ENCODE results near the gene KLHDC7B.

Gene KLHDC7B

DNA sequence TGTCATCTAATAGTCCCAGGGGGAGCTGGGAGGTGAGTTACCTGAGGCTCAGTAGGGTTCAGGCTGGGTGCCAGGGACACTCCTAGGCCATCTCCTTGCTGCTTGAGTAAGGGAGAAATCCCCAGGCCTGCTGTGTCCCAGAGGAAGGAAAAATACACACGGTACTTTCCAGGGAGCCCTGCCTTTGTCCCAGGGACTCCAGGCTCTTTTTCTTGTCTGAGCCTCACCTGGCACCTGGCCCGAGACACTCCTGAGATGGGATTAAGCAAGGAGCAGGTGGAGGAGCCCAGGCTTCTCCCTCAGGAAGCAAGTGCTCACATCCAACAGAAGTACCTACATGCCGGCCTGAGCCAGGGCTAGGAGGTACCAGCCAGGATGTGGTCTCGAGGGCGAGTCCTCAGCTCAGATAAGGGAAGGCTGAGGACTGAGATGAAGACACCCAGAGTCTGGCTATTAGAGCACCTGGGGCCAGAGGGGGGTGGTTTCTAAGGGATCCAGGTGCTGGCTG lies 899 bp upstream of the KLHDC7B start:
- no peak overlapping the region; the same call in 1 of the 2 replicates for H3K27ac ChIP-seq (replicated peaks)
- H3K27me3 ChIP-seq (ENCODE audit: insufficient read depth, poor library complexity, severe bottlenecking) = no peaks in the 10 kb centered on the region
- no peak for TF ChIP-seq GABPA (IDR thresholded peaks at IDR 0.05; ENCODE audit: low read depth)
- no peak for TF ChIP-seq POLR2AphosphoS5 (IDR thresholded peaks at IDR 0.05; ENCODE audit: low read depth)
- TF ChIP-seq, protein P1, sequence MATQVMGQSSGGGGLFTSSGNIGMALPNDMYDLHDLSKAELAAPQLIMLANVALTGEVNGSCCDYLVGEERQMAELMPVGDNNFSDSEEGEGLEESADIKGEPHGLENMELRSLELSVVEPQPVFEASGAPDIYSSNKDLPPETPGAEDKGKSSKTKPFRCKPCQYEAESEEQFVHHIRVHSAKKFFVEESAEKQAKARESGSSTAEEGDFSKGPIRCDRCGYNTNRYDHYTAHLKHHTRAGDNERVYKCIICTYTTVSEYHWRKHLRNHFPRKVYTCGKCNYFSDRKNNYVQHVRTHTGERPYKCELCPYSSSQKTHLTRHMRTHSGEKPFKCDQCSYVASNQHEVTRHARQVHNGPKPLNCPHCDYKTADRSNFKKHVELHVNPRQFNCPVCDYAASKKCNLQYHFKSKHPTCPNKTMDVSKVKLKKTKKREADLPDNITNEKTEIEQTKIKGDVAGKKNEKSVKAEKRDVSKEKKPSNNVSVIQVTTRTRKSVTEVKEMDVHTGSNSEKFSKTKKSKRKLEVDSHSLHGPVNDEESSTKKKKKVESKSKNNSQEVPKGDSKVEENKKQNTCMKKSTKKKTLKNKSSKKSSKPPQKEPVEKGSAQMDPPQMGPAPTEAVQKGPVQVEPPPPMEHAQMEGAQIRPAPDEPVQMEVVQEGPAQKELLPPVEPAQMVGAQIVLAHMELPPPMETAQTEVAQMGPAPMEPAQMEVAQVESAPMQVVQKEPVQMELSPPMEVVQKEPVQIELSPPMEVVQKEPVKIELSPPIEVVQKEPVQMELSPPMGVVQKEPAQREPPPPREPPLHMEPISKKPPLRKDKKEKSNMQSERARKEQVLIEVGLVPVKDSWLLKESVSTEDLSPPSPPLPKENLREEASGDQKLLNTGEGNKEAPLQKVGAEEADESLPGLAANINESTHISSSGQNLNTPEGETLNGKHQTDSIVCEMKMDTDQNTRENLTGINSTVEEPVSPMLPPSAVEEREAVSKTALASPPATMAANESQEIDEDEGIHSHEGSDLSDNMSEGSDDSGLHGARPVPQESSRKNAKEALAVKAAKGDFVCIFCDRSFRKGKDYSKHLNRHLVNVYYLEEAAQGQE (IDR thresholded peaks at IDR 0.05; ENCODE audit: insufficient replicate concordance, low read depth) = no peak
- TF ChIP-seq, protein P2, sequence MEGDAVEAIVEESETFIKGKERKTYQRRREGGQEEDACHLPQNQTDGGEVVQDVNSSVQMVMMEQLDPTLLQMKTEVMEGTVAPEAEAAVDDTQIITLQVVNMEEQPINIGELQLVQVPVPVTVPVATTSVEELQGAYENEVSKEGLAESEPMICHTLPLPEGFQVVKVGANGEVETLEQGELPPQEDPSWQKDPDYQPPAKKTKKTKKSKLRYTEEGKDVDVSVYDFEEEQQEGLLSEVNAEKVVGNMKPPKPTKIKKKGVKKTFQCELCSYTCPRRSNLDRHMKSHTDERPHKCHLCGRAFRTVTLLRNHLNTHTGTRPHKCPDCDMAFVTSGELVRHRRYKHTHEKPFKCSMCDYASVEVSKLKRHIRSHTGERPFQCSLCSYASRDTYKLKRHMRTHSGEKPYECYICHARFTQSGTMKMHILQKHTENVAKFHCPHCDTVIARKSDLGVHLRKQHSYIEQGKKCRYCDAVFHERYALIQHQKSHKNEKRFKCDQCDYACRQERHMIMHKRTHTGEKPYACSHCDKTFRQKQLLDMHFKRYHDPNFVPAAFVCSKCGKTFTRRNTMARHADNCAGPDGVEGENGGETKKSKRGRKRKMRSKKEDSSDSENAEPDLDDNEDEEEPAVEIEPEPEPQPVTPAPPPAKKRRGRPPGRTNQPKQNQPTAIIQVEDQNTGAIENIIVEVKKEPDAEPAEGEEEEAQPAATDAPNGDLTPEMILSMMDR (IDR thresholded peaks at IDR 0.05; ENCODE audit: insufficient read depth, low read length) = no peak
- TF ChIP-seq SPI1 (IDR thresholded peaks at IDR 0.05; ENCODE audit: borderline replicate concordance, low read depth) = no peak
- DNase-seq (ENCODE audit: low read depth in 1 of 2, low spot score in 1 of 2) = no peak
- no peak overlapping the region for H3K4me3 ChIP-seq (replicated peaks; ENCODE audit: insufficient read depth, low read length)

DNA sequence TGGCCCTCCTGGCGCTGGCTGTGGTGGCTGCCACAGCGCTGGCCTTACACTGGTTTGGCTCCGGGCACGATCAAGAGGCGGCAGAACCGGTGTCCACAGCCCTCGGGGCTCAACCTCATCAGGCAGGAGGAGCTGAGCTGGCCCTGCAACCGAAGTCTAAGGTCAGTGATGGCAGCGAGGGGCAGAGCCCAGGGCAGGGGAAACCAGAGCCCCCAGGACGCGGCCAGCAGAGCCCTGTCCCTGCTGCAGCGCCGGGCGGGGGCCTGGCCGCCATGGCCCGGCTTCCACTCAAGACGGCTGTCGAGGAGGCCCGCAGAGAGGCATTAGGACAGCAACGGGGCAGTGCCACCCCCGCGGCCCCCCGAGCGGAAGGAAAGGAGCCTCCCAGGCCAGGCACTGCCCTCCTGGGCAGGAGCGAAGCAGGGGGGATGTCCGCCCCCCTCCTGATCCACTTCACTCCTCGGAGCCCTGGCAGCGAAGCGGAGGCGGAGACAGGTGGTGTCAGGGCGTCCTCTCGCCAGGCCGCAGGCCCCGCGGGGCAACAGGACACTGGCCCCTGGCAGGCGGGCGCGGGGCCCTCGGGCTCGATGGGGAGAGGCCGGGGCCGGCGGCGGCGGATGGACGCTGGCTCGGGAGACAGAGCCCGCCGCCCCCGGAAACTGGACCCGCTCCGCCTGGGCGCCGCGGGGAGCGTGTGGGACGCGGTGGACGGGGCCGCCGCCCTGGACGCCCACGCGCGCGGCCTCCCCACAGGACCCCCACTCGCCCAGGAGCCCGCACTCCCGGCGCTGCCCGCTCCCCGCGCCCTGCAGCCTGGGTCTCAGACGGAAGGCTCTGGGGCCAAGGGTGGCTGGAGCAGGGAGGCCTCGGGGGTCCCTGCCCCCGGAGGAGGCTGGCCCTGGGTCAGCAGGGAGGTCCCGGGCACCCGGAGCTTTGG lies 895 bp downstream of the KLHDC7B start:
- TF ChIP-seq SPI1 (IDR thresholded peaks at IDR 0.05; ENCODE audit: borderline replicate concordance, low read depth) = no peak
- no peak for TF ChIP-seq GABPA (IDR thresholded peaks at IDR 0.05; ENCODE audit: low read depth)
- TF ChIP-seq, protein P1 (IDR thresholded peaks at IDR 0.05; ENCODE audit: insufficient replicate concordance, low read depth) = no peak
- TF ChIP-seq, protein P2 (IDR thresholded peaks at IDR 0.05; ENCODE audit: insufficient read depth, low read length) = no peak
- TF ChIP-seq POLR2AphosphoS5 (IDR thresholded peaks at IDR 0.05; ENCODE audit: low read depth) = no peak
- Histone ChIP-seq H3K27ac (replicated peaks) (no peak overlapping the region), H3K4me3 (replicated peaks; ENCODE audit: insufficient read depth, low read length) (no peak overlapping the region), H3K27me3 (ENCODE audit: insufficient read depth, poor library complexity, severe bottlenecking) (no peaks in the 10 kb centered on the region)
- DNase-seq (ENCODE audit: low read depth in 1 of 2, low spot score in 1 of 2) = no peak

DNA sequence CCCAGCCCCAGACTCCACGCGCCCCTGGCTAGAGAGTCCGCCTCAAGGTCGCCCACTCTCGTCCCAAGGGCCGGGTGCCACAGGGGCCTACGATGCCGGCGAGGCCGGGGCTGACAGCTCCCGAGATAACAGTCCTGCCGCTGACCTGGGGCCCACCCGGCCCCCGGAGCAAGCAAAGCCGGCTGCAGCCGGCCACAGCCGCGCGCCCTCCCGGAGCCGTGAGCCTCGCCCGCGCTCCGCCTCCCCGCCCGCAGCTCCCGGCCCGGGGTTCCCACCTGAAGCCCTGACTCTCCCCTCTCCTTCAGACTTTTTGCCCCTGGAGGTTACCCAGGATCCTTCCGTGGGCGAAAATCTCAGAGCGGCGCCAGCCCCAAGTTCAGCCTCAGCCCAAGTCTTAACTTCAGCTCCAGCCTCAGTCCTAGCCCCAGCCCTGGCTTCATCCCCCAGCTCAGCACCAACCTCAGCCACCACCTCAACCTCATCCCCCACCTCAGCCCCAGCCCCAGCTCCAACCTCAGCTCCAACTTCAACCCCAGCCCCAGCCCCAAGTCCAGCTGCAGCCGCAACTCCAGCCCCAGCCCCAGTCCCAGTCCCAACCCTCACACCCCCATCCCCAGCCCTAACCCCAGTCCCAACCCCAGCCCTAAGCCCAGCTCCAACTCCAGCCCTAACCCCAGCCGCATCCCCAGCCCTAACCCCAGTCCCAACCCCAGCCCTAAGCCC lies 1.7 kb downstream of the KLHDC7B start:
- TF ChIP-seq, protein P2 (IDR thresholded peaks at IDR 0.05; ENCODE audit: insufficient read depth, low read length) = no peak
- TF ChIP-seq POLR2AphosphoS5 (IDR thresholded peaks at IDR 0.05; ENCODE audit: low read depth) = no peak
- no peak for TF ChIP-seq SPI1 (IDR thresholded peaks at IDR 0.05; ENCODE audit: borderline replicate concordance, low read depth)
- no peak for TF ChIP-seq GABPA (IDR thresholded peaks at IDR 0.05; ENCODE audit: low read depth)
- TF ChIP-seq, protein P1 (IDR thresholded peaks at IDR 0.05; ENCODE audit: insufficient replicate concordance, low read depth) = no peak
- DNase-seq (ENCODE audit: low read depth in 1 of 2, low spot score in 1 of 2) = no peak
- H3K4me3 ChIP-seq (replicated peaks; ENCODE audit: insufficient read depth, low read length) = no peak overlapping the region
- no peaks in the 10 kb centered on the region for H3K27me3 ChIP-seq (ENCODE audit: insufficient read depth, poor library complexity, severe bottlenecking)
- H3K27ac ChIP-seq (replicated peaks) = no peak overlapping the region

All from HL-60 (cell line).